CD4-positive, alpha-beta T cell treated with Interleukin-1 beta for 1 hour (primary cell): ENCODE measurements around the gene PLA2G5.
"Not testable (repeated sequence)": the region's sequence is repeated elsewhere in the genome, so short reads cannot be mapped to it uniquely, and the experiment has no call there.

ENCODE experiments used
- DNase-seq, 2 donors: peaks; one replicate each; pipeline ENCODE4 v3.0.0-alpha.2; 2020 to 2022

The PLA2G5 gene

DNA sequence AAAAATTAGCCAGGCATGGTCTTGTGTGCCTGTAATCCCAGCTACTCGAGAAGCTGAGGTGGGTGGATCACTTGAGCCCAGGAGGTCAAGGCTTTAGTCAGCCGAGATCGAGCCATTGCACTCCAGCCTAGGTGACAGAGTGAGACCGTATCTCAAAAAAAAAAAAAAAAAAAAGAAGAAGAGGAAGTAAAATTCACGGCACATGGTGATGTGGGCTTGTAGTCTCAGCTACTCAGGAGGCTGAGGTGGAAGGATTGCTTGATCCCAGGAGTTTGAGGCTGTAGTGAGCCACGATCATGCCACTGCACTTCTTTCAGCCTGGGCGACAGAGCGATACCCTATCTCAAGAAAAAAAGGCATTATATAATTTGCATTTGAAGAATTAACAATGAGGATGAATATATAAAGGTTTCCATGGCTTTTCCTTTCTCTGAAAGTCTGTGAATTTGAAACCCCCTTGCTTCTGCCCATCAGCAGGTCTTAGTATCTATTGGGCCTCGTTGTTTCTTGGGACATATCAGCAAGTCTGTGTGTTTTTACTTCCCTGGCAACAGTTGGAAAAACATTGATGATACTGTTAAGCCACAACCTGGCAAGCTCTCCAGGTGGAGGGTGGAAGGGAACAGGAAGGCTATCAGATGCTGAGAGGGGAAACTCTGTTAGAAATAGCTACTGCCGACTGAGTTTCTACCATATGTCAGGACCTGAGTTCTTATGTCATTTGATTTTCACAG, 53.9 kb downstream of the PLA2G5 start:
- DNase-seq = no peak

DNA sequence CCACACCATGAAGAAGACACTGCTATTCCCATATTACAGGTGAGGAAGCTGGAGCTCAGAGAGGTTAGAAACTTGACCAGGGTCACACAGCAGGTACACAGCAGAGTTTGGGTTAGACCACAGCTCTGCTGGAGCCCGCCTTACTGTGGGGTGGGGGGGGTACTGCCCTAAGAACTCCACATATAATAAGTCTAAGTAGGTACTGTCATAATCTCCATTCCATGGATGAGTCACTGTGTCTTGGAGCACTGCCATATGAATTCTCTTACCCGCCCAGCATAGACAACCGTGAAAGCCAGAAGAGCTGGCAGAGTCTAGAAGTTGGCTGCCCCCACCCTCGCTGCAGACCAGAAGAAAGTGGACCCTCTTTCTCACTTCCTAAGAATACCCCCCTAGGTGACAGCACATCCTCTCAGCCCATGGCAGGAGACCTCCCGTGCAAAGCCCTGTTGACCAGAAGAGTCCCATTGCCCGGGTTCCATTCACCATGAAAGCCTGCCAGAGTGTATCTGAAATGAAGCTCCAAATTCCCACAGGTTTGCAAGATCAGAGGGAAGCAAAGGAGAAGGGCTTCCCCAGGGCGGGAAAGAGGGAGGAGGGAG, 54.6 kb downstream of the PLA2G5 start:
- no peak for DNase-seq

DNA sequence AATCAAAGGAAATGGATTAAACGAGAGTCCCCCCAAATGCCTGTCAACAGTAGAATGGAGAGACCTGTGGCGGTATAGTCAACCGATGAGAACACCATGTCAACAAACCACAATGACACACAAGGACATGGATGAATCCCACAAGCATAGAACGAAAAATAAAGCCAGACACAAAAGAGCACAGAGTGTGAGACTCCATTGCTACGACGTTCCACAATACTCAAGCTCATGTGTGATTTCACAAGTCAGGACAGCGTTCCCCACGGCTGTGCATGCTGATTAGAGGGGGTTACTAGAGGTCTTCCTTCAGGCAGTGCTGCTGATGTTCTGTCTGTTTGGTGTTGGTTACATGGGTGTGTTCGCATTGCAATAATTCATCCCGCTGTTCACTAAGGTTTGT, 55.1 kb downstream of the PLA2G5 start:
- no peak for DNase-seq

DNA sequence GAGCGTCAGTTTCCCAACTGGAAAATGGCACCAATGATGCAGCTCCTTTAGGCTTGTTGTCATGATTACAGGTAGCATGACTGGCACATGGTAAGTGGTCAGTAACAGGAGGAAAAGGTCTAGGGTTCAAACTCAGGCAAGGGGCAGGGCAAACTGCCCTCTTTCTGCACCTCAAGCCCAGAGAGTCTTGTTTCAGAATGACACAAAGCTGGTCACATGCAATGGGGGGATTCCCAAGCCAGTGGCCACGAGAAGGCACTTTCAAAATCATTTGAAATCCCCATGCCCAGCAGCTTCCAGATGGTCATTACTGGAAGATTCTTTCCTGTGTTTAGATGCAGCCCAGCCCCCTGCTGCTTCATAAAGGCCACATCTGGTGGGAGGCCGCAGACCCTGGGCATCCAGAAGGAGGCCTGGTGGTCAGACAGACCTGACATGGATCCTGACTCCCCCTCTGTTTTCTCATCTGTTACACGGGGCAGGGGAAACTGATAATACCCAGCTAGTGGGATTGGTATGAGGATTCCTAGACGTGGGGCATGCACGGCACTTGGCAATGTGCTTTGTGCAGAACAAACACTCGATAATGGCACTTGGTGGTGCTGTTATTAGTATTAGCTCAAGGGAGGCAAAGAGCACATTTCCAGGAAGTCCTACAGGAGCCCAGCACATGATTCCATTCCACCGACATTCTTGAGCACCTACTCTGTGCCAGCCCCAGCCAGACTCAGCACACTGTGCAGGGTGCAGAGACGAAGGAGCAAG, 56.2 kb downstream of the PLA2G5 start:
- DNase-seq = no peak

DNA sequence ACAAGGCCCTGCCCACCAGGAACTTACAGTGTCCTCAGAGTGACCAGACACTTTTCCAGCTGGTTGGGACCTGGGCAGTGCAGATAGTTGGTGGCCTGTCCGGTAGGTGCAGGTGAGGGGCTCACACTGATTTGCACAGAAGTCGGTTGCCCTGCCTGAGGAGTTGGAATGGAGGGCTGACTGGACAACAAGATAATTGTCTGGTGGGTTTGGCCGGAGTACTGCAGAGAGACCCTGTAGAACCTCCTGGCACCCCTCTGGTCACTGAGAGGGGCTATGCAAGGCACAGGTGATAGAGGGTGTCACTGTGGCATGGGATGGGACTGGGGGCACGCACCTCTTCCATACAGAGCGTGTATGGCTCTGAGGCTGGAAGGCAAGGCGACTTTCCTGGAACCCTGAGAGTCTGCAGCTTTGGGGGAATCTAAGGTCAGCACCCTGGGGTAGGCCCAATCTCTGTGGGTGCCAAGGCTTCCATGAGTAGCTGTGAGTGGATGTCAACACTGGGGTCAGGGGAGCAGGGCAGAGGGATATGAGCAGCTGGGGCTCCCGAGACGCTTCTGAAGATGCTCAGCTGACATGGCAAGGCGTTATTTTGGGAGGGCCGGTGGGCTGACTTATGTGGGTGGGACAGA, 56.9 kb downstream of the PLA2G5 start:
- DNase-seq = no peak

DNA sequence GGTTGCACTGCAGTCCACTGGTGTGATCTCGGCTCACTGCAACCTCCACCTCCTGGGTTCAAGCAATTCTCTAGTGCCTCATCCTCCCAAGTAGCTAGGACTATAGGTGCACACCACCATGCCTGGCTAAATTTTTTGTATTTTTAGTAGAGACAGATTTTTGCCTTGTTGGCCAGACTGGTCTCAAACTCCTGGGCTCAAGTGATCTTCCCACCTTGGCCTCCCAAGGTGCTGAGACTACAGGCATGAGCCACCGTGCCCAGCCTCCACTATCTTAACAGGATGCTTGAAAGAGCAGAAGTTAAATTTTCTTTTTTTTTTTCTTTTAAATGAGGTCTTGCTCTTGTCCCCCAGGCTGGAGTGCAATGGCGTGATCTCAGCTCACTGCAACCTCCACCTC, 60.5 kb downstream of the PLA2G5 start:
- not testable (repeated sequence) for DNase-seq

DNA sequence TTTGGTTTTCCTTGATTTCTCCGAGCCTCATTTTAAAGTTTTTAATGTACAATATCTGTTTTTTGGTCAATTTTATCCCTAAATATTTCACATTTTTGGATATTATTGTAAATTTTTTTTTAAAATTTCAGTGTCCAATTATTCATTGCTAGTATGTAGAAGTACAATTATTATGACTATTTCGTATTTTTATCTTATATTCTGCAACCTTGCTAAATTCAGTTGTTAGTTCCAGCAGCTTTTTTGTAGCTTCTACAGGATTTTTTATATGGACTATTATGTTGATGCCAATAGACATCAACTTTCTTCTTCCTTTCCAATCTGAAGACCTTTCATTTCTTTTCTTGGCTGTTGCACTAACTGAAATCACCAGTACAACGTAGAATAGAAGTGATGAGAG, 65.0 kb downstream of the PLA2G5 start:
- DNase-seq = no peak

DNA sequence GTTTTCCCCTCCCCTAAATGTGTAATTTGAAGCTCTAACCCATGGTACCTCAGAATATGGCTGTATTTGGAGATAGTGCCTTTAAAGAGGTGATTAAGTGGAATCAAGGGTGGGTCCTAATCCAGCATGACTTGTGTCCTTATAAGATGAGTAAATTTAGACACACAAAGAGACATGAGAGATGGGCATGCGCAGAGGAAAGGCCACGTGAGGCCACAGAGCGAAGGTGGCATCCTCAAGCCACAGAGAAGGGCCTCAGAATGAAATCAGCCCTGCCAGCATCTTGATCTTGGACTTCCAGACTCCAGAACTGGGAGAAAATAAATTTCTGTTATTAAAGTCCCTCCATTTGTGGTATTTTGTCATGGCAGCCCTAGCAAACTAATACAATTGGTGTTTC, 66.3 kb downstream of the PLA2G5 start:
- no peak for DNase-seq

DNA sequence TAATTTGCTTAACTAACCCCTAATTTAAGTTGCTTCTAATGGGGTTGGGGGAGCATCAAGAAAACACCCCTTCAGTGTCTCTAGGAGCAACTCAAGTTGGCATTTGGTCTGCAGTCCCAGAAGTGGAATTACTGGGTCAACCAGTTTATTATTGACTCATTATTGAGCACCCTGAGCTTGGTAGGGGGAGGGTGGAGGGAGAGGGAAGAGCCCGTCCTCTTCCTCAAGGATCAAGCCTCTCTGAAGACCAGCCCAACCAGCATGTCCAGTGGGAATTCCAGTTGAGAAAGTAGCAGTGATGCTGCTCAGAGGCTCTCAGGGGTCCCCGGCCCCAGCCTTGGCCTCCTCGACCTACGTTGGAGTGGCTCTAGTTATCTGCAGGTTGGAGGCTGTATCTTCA, 67.1 kb downstream of the PLA2G5 start:
- no peak for DNase-seq

DNA sequence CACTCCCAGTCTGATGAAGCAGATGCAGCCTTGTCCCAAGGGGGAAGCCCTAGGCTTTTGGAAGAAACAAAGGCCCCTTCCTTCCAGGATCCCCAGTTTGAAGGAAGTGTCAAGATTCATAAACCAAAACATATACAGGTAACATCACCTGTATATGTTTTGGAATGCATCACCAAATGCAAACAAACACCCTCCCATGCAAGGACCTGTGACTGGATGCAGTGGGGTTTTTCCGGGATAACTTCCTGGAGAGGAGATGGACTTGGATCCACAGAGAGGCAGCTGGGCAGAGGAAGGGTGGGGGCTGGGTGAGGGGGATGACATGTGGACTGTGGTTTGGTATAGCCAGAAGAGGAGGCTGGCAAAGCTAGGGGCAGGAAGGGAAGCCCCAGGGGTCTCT, 67.6 kb downstream of the PLA2G5 start:
- no peak for DNase-seq

DNA sequence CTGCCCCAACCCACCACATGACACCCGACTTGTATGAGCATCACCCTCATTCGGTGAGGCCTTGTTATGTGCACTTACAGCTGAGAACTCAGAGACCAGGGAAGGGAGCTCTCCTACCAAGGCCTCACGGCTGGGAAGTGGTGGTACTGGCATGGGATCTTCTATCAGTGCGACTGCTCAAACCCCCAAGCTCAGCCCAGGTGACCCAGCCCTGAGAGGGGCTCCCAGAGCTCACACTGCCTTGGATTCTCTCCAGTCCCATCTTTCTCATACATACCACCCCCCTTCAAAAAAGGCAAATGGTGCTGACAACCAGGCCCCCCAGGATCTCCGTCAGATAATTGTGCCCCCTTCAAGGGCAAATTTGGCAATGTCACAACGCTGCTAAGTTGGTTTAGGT, 68.4 kb downstream of the PLA2G5 start:
- no peak for DNase-seq

DNA sequence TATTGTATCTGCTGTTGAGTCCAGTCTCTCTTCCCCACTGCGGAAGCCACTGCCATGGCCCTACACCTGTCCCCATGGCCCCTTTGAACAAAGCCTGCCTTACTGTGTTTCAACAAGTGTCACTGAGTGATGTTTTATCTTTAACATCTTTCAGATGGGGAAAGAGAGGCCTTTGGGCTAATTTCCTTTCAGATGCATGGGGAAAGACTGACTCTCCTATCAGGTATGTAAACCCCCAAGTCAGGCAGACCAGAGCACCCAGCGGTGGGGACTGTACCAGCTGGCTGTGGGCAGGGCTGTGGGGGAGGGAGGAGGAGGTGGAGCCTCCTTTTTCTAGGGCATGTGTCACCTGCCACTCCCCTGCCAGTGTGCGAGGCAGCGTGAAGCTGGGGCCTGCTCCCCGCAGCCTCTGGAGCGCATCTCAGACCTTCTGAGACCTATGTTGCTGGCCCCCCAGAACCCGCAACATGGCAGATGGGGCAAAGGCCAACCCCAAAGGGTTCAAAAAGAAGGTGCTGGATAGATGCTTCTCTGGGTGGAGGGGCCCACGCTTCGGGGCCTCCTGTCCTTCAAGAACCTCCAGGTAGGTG, 69.1 kb downstream of the PLA2G5 start, which contains the start of gene PLA2G2F:
PLA2G2F (plus strand) TSS at position 363 of the 590 bp plus-strand sequence; CDS start at position 468, 105 bp downstream.
- DNase-seq = no peak

DNA sequence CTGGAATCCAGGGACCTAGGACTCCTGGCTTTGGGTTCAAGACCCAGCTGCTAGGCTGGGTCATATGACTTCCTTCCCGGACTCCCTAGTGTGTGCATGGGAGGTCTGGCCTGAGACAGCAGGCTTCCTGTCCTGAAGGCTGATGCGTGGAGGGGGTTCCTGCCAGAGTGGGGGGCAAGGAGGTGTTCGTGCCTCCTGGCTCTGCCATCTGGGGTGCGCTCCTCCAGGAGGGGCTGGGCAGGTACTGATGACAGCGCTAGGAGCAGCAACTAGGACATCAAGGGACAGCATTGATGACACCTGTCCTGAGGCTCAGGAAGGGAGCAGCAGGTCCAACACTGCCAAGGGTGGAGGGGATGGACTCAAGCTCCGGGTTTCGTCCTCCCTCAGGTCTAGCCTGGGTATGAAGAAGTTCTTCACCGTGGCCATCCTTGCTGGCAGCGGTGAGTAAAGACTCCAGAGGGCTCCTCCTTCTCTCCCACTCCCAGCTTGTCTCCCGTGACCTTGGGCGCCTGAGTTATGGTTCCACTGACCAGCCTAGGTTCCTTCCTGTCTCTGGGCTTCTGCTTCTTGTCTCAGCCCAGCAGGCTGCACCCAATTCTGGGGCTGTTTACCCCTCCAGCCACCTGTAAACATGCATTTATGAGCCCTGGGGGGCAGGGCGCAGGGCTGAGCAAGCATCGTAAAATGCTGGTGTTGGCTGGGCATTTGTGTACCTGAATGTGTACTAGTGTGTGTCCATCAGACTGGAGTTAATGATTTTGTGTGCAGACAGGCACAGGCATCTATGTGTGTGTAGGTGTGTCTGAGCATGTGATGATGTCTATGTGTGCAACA, 70.0 kb downstream of the PLA2G5 start:
- no peak for DNase-seq

DNA sequence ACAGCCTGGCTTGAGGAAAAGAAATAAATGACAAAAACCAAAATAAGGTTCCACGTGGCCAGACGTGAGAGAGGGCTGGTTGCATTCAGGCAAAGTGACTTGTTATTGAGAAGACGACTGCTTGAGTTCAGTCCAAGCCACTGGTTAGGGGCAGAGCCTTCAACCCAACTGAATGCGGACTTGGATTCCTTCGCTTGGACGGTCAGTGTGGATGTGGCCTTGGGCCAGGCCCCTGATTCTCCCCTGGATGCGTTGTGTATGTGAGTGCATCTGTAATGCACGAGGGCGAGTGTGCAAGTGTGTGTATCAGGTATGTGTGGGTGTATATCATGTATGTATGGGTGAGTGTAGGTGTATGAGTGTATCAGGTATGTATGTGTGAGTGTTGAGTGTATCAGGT, 71.0 kb downstream of the PLA2G5 start:
- no peak for DNase-seq

DNA sequence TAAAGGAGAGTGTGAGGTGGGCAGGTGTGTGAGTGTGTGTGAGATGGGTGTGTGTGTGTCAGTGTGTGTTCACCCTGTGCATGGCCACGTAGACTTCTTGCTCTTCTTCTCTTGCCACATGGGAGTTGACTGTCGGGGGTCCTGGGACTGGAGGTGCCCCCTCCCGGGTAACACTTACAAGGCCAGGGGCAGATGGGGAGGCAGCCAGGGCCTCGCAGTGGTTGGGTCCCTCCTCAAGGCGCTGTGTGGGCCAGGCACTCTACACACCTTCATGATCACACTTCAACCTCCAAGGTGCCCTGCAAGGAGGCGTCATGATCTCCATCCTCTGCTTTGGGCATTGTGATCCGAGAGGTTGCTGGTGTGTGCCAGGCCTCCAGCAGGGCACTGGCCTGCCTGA, 71.5 kb downstream of the PLA2G5 start:
- no peak for DNase-seq
